MM.1S (cell line): ENCODE results near the gene PDE6G.
"Not testable (repeated sequence)": the region's sequence is repeated elsewhere in the genome, so short reads cannot be mapped to it uniquely, and the experiment has no call there.

Experiments used
- DNase-seq: peaks from one replicate; pipeline ENCODE4 v3.0.0-alpha.2; 2015
- H2AFZ ChIP-seq: fragments of 300-600 bp; sonication (generic); 2 replicates; pipeline ENCODE4 v1.6.0; 2016; ENCODE audit warnings: antibody characterized with exemption, low read length
- H3F3A ChIP-seq: fragments of 300-600 bp; sonication (generic); 2 replicates; pipeline ENCODE4 v1.6.1; 2016; ENCODE audit warnings: mild to moderate bottlenecking, antibody characterized with exemption, low read length, moderate library complexity, mixed read lengths; ENCODE audit not compliant: insufficient read depth
- H3K27ac ChIP-seq: fragments of 300-600 bp; sonication (generic); 2 replicates; pipeline ENCODE4 v1.5.1; 2016; ENCODE audit warnings: mild to moderate bottlenecking, low read length
- H3K27me3 ChIP-seq: fragments of 300-600 bp; sonication (generic); replicated peaks from 2 replicates; pipeline ENCODE4 v1.6.0; 2016; ENCODE audit warnings: low read length; ENCODE audit not compliant: insufficient read depth
- H3K36me3 ChIP-seq: fragments of 300-600 bp; sonication (generic); replicated peaks from 2 replicates; pipeline ENCODE4 v1.6.1; 2016; ENCODE audit warnings: mild to moderate bottlenecking, low read length, mixed read lengths; ENCODE audit not compliant: insufficient read depth
- H3K4me1 ChIP-seq: fragments of 300-600 bp; sonication (generic); 2 replicates; pipeline ENCODE4 v1.6.1; 2016; ENCODE audit warnings: low read length, mixed read lengths
- H3K4me2 ChIP-seq: fragments of 300-600 bp; sonication (generic); 2 replicates; pipeline ENCODE4 v1.6.0; 2016; ENCODE audit warnings: low read depth, low read length
- H3K4me3 ChIP-seq: fragments of 300-600 bp; sonication (generic); 2 replicates; pipeline ENCODE4 v1.5.1; 2016; ENCODE audit warnings: low read length, mixed read lengths
- H3K79me2 ChIP-seq: fragments of 300-600 bp; sonication (generic); 2 replicates; pipeline ENCODE4 v1.6.1; 2016; ENCODE audit warnings: mixed run types, low read length, mixed read lengths
- H3K9ac ChIP-seq: fragments of 300-600 bp; sonication (generic); 2 replicates; pipeline ENCODE4 v1.6.1; 2016; ENCODE audit warnings: low read length, mixed read lengths
- H3K9me2 ChIP-seq: fragments of 300-600 bp; sonication (generic); replicated peaks from 2 replicates; pipeline ENCODE4 v1.6.1; 2016; ENCODE audit warnings: mild to moderate bottlenecking, low read length, mixed read lengths; ENCODE audit not compliant: insufficient read depth
- H3K9me3 ChIP-seq: fragments of 300-600 bp; sonication (generic); replicated peaks from 2 replicates; pipeline ENCODE4 v1.6.1; 2016; ENCODE audit warnings: mild to moderate bottlenecking, low read length, mixed read lengths; ENCODE audit not compliant: insufficient read depth
- H4K20me1 ChIP-seq: fragments of 300-600 bp; sonication (generic); 2 replicates; pipeline ENCODE4 v1.6.1; 2016; ENCODE audit warnings: mild to moderate bottlenecking, low read length, moderate library complexity, mixed read lengths; ENCODE audit not compliant: insufficient read depth
- EZH2 ChIP-seq: fragments of 300-600 bp; sonication (generic); optimal IDR thresholded peaks from 2 replicates; pipeline ENCODE3; 2017; ENCODE audit warnings: low read depth, mild to moderate bottlenecking, antibody characterized with exemption, low read length, mixed read lengths
- EZH2phosphoT487 ChIP-seq: fragments of 300-600 bp; sonication (generic); IDR thresholded peaks from 2 replicates; pipeline ENCODE4 v1.6.1; 2018; ENCODE audit warnings: antibody characterized with exemption, low read length
- TF ChIP-seq, protein P1 (sequence below): fragments of 300-600 bp; sonication (generic); IDR thresholded peaks from 2 replicates; pipeline ENCODE4 v1.5.1; 2016; ENCODE audit warnings: antibody characterized with exemption, low read length, mixed read lengths

The PDE6G gene

DNA sequence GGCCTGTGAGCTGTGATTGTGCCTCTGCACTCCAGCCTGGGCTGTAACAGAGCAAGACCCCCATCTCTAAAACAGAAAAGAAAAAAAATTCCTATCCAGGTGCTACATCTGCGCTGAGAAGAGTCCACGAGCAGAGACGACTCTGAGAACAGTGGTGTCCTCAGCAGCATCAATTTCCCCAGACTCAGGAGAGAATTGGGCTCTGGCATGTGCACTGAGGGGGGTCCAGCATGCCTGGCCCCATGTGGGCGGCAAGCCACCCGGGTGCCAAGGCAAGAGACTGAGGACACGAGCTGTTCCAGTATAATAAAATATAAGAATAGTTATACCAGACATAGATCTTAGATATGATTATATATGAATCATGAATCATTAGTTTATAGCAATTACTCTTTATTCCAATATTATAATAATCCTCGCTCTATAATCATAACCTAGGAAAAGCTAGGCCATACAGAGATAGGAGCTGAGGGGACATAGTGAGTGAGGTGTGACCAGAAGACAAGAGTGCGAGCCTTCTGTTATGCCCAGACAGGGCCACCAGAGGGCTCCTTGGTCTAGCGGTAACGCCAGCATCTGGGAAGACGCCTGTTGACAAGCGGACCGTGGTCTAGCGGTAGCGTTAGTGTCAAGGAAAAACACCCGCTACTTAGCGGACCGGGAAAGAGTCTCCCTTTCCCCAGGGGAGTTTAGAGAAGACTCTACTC lies 19.3 kb upstream of the PDE6G start:
- not testable (repeated sequence) for H3K27ac ChIP-seq, H2AFZ ChIP-seq, H3K27me3 ChIP-seq, H3K4me1 ChIP-seq, H3K4me2 ChIP-seq, H3K9ac ChIP-seq, H3K9me3 ChIP-seq, H3K9me2 ChIP-seq, DNase-seq, H3K36me3 ChIP-seq, H3K4me3 ChIP-seq, H3K79me2 ChIP-seq, H3F3A ChIP-seq, H4K20me1 ChIP-seq
- TF ChIP-seq, protein P1, sequence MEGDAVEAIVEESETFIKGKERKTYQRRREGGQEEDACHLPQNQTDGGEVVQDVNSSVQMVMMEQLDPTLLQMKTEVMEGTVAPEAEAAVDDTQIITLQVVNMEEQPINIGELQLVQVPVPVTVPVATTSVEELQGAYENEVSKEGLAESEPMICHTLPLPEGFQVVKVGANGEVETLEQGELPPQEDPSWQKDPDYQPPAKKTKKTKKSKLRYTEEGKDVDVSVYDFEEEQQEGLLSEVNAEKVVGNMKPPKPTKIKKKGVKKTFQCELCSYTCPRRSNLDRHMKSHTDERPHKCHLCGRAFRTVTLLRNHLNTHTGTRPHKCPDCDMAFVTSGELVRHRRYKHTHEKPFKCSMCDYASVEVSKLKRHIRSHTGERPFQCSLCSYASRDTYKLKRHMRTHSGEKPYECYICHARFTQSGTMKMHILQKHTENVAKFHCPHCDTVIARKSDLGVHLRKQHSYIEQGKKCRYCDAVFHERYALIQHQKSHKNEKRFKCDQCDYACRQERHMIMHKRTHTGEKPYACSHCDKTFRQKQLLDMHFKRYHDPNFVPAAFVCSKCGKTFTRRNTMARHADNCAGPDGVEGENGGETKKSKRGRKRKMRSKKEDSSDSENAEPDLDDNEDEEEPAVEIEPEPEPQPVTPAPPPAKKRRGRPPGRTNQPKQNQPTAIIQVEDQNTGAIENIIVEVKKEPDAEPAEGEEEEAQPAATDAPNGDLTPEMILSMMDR, result peak; percentile 38

DNA sequence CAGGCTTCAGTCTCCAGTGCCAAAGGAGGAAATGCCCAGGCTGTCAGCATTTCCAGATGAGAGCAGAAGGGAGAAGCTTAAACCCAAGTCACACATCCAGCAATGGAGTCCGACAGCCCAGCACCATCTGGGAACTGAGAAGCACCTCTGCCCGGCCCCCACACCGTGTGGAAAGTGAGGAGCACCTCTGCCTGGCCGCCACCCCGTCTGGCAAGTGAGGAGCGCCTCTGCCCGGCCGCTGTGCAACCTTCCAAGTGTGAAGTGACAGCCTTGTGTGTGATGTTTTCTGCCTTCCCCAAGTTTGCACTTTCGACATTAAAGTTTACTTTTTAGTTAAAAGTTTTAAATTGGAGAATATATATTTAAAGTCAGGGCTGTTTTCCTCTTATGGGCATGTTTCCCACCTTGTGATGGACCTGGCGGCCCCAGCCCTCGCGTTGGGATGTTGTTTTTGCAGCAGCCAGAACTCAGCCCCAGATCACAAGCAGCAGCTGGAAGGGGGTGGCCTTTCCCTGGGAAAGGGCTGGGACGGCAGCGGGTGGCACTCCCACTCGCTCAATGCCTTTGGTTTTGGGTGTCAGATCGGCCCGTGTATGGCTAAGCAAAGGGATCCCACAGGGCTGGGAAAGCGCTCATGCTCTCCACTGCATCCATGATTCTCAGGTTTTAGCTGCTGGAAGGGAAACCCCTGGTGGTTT lies 17.4 kb upstream of the PDE6G start:
- H3K79me2 ChIP-seq, result 0 out of 2 replicates have a peak, but pooled peaks cover 8% of the 10 kb centered on the region
- no peak overlapping the region for H3K27ac ChIP-seq
- no peaks in the 10 kb centered on the region for H3K27me3 ChIP-seq
- H3K4me3 ChIP-seq, result no peak overlapping the region
- DNase-seq, result no peak
- no peaks in the 10 kb centered on the region for H3K9me3 ChIP-seq
- TF ChIP-seq, protein P1, result no peak
- TF ChIP-seq EZH2phosphoT487 (no peak), EZH2 (no peak)
- 0 out of 2 replicates have a peak, but pooled peaks cover 4% of the 10 kb centered on the region for H3F3A ChIP-seq
- no peaks in the 10 kb centered on the region for H3K36me3 ChIP-seq
- no peak overlapping the region for H3K4me2 ChIP-seq
- no peak overlapping the region for H3K9ac ChIP-seq
- H3K9me2 ChIP-seq, result no peaks in the 10 kb centered on the region
- no peak overlapping the region for H2AFZ ChIP-seq
- no peaks in the 10 kb centered on the region for H3K4me1 ChIP-seq
- no peaks in the 10 kb centered on the region for H4K20me1 ChIP-seq

DNA sequence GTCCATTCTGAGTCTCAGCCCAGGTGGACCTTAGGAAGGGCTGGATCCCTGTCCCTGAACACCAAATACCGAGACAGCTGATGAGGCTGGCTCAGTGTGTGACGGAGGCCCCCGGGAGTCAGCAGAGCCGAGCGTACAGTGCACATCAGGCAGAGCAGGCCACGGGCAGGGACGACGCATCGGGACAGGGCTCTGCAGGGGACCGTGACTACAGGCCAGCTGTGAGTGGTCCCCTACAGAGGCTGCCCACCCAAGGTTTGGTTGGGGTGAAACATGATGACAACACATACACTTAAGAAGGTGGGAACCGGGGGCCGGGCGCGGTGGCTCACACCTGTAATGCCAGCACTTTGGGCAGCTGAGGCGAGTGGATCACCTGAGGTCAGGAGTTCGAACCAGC lies 16.6 kb upstream of the PDE6G start:
- no peaks in the 10 kb centered on the region for H3K9me2 ChIP-seq
- TF ChIP-seq, protein P1, result no peak
- TF ChIP-seq EZH2 (no peak), EZH2phosphoT487 (no peak)
- no peak overlapping the region for H3K4me3 ChIP-seq
- H2AFZ ChIP-seq, result no peak overlapping the region
- no peaks in the 10 kb centered on the region for H3K4me1 ChIP-seq
- H3K9ac ChIP-seq, result no peak overlapping the region
- 0 out of 2 replicates have a peak, but pooled peaks cover 4% of the 10 kb centered on the region for H3F3A ChIP-seq
- H4K20me1 ChIP-seq, result no peaks in the 10 kb centered on the region
- DNase-seq, result no peak
- H3K79me2 ChIP-seq, result peaks cover 15% of the 10 kb centered on the region
- H3K4me2 ChIP-seq, result no peak overlapping the region
- no peaks in the 10 kb centered on the region for H3K9me3 ChIP-seq
- no peaks in the 10 kb centered on the region for H3K27me3 ChIP-seq
- no peaks in the 10 kb centered on the region for H3K36me3 ChIP-seq
- no peak overlapping the region for H3K27ac ChIP-seq
